DND-41 (cell line): ENCODE measurements around the gene GUCA2A.

Experiments
- CTCF ChIP-seq: IDR thresholded peaks from 2 replicates; pipeline ENCODE4 v1.5.1; 2012; ENCODE audit warnings: borderline replicate concordance, low read length, moderate library complexity, mild to moderate bottlenecking; ENCODE audit not compliant: poor library complexity, severe bottlenecking; ENCODE audit errors: extremely low read depth
- EZH2 ChIP-seq: IDR thresholded peaks from 3 replicates; pipeline ENCODE4 v1.6.1; 2012; ENCODE audit warnings: borderline replicate concordance, low read depth, mild to moderate bottlenecking, moderate library complexity, low read length, inconsistent platforms; ENCODE audit not compliant: severe bottlenecking

GRCh38 chr1:42164551-42165420 lies at the start of gene GUCA2A:
- no peak for TF ChIP-seq CTCF
- no peak for TF ChIP-seq EZH2
